HL-60/S4 (cell line): ENCODE data around the gene STOM.

Experiments used
- in situ Hi-C: fragments of 300-500 bp; cut with MboI; formaldehyde crosslinking; loops from 2 replicates; pipeline ENCODE4 v1.14.3; 2022; ENCODE audit warnings: low sequenced_read_pairs

STOM gene

DNA sequence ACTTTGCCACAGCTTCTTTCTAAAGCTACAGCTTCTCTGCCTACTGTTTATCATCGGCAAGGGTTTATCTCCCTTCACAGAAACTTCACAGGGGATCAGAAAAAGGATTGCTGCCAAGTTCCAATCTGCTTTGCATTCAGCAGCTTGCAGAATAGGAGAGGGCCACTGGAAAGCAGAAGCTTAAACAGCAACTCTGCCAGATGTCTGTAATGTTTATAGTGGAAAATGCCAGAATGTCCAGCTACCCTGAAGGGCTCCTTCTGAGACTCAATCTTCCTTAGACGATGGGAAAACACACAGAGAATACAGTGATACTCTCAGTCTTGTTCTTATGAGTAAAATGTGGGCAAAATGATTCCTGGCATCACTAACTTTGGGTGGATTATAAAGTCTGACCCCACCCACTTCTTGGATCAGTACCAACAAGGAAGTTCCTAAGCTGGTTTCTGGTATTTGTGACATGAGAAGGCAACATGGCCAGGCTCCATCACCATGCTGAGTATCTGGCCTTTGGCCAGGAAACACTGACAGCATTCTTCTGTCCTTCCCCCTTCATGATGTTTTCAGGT, 19.0 kb downstream of the STOM start:
- in situ Hi-C loops: no loop called here

DNA sequence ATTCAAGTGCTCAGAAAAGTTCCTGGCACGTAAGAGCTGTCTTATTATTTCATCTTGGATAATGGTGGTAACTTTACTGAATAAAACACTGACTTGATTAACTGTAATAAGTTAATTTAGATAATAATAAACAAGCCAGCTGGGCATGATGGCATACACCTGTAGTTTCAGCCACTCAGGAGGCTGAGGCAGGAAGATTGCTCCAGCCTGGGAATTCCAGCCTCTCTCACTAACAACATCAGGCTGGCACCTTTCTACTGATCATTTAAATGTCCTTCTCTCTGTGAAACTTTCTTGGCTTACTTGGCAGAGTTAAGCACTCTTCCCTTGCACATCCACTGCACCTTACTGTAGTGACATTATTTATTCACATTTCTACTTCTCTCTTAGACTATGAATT, 20.0 kb downstream of the STOM start:
- in situ Hi-C loops: no loop called here

DNA sequence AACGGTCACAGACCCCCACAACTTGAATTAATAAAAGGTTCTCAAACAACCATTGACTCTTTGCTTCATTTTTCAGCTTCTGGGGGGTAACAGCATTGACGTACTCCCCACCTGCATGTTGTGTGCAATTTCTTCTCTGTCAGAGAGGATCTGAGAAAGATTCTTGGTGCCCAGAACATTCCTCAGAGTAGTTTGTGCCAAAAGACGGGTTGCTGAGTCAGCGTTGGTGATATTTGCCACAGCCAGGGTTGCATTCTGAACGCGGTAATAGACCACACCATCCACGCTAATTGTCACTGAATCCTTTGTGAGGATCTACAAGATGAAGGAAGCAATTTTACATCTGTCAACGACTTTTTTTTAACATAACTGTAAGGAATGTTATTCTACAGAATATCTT, 21.0 kb downstream of the STOM start:
- in situ Hi-C loops: no loop called here

DNA sequence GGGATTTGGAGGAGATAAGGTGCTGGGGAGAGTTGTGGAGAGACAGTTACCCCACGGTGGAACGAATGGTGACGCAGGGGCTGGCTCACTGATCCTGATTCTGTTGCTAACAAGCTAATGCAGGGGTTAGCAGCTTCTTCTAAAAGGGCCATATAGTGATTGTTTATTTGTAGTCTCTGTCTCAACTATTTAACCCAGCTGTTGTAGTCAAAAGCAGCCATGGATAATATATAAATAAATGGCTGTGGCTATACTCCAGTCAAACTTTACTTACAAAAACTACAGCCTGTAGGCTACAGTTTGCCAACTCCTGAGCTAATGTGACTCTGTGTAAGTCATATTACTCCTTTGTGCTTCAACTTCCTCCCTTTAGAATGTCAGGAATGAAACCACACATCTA, 21.8 kb downstream of the STOM start:
- in situ Hi-C loops: no loop called here

DNA sequence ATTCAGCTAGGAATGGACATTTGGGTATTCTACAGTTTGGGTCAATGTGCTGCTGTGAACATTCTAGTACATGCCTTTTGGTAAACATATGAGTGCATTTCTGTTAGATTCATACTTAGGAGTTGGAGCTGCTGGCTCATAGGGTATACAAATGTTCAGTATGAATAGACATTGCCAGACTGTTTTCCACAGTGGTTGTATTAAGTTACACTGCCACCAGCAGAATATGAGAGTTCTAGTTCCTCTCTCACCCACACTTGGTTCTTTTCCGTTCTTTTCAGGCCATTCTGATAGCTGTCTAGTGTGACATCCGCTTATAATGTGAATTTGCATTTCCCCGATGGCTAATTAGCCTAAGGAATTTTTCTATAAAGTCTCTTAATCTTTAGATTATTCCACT, 25.0 kb downstream of the STOM start:
- in situ Hi-C loops: no loop called here

DNA sequence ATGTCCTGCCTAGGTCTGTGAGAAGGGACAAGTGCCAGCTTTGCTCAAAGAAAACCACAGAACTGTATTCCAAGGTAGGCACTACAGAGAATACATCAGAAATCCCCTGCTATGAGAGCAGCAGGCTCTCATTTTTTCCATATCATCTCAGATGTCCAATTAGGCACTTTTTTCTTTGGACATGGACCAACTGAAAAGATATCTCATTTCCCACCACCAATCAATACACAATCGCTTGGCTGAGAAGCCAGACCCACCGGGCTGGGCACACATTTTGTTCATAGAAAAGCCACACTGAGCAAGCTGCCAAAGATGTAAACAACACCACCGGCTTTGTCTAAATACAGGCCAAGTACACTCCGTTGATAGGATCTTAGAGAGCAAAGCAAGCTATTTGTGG, 25.9 kb downstream of the STOM start:
- in situ Hi-C loops: no loop called here

DNA sequence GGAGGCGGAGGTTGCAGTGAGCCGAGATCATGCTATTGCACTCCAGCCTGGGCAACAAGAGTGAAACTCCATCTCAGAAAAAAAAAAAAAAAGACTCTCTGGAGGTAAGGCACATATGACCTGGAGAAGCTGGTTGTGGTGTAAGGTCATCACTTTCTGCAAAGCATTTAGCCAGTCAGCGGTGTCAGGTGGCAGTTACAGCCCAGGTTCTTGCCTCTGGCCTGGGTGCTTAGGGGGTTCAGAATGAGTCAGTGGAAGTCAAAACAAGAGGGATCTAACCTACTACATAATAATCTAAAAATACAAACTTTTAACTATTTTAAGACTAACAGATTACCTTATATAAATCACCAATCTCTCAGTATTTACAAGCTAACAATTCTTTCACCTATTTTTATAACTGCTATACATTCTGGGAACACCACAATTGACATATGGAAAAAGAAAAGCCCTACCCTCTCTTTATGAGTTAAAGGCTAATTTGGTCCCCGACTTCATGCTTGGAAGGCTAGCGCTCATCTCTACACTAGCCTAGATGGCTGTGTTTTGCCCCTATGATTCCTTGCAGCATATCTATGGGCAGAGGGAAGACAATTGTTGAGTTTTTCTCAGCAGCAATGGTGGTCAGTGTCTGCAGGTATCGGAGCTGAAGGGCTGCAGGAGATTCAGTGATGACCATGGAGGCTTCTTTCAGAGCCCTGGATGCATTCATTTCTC, 29.2 kb downstream of the STOM start:
- in situ Hi-C loops: no loop called here

DNA sequence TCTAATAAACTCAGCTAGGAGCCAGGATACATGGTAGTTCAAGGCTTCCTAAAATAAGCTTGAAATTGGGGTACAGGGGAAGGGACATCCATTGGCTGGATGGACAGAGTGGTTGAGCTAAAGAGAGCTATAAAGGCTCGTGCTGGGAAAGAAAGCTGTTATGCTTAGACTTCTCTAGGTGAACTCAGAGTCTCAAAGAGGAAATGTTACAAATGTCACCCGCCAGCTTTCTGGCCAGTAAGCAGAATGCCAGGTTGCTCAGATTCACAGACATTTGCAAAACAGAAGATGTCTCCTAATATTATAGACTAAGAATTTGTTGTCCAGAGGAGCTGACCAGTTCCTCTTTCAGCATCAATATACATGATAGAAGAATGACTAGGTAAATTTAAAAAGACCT, 30.6 kb downstream of the STOM start:
- in situ Hi-C loops: no loop called here

DNA sequence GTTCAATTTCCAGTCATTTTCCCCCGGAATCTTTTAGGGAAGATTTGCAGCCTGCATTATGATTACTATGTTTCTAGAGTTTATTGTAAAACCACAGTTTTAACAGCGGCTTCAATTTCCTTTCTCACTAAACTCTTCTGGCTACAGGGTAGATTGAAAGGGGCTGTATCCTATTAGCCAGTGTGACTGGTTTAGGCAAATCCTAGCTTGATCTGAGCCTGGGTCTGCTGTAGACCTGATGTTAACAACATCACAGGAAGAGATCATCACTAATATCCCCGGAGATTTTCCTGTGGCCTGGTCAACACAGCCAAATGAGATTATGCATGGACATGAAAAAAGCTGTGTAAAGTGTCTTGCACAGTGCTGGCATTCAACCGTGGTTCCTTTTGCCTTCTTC, 33.4 kb downstream of the STOM start:
- in situ Hi-C loops: no loop called here

DNA sequence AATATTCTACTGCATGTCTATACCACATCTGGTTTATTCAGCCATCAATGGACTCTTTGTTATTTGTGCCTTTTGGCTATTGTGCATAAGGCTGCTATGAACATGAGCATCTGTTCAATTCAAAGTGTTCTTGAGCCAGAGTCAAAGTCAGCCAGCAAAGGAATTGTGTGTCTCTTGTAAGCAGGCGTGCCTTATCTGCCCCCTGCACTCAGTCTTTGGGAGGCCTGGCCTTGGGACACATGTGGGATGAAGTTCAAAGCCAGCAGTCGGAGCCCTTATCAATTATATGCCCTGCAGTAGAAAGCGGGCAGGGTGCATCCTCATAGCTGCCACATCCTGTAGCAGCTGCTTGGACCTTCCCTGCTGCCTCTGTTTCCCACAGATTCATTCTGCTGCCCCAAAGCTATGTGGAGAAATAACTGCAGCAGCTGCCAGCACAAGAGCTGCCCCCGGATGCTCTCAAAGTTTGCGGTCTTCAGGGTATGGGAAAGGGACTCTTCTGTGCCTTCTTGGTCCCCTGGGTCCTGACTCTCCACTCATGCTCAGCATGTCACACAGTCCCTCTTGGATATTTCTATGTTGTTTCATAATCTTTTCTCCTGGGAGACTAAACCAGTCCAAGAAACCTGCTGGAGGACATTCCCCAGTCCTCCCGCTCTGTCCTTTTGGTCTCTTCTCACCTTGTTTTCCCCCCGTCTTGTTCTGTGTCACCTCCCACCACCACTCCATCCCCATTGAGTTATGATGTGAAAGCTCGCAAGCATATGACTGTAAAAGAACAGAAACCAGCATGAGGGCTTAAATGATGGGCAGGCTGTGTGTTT, 35.9 kb downstream of the STOM start:
- in situ Hi-C loops: no loop called here

DNA sequence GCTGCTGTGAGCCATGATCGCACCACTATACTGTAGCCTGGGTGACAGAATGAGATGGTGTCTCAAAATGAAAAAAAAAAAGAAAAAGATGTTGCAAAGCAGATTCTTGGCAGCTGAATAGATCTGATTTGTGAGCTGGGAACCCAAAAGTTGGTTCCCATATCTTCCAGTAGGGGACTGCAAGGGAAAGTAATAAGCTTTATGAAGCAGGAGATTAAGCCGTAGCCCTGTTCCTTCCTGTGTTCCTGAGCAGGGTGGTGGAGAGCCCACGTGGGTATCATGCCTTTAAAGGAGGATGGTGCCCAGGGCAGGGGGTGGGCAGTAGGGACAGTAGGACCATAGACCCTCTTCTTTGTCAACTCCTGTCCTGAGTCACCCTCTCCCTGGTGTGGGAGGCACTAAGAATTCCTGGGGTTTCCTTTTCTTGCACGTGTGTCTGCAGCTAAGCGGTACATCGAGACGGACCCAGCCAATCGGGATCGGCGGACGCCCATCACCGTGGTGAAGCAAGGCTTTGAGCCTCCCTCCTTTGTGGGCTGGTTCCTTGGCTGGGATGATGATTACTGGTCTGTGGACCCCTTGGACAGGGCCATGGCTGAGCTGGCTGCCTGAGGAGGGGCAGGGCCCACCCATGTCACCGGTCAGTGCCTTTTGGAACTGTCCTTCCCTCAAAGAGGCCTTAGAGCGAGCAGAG, 37.9 kb downstream of the STOM start:
- in situ Hi-C loops: no loop called here

DNA sequence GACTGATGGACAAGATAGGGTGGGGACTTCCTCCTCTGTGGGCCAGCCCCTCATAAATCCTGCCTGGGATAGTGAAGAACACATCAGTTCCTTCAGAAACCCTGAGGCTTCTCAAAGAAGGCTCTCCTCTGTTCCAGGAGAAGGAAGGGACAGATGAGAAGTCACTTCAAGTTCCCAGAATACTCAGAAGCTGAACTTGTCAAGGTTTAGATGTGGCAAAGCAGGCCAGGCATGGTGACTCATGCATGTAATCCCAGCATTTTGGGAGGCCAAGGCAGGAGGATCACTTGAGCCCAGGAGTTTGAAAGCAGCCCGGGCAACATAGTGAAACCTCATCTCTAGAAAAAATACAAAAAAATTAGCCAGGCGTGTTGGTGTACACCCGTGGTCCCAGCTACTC, 38.5 kb downstream of the STOM start:
- in situ Hi-C loops: no loop called here

DNA sequence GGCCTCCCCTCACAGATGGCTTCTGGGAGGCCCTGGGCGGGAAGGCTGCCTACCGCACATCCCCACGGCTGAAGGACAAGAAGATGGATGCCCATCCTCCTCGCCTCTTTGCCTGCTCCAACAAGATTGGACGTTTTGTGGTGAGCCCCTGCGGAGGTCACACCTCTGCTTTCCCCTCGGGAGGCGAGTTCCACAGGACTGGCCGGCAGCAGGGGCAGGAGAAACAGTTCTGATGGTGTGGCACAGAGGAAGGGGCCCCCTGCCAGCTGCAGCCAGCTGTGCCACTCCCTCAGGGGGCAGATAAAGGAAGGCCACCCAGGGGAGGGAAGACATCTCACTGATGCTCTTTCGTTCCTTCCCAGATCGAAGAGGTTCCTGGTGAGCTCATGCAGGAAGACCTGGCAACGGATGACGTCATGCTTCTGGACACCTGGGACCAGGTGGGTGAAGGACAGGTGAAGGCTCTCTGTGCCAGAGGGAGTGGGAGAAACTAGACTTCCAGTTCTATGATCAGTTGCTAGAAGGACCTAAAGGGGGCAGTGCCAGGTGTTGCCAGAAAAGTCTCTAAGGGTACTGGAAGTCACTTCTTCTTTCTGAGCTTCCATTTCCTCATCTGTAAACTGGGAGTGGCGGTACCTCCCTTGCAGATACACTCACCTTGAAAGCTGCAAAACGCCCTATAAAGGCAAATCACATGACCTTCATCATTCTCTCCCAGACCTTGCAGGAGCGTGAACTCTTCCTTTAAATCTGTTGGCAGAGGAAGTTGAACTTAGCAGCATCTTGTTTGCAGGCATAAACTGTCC, 41.0 kb downstream of the STOM start:
- in situ Hi-C loops: no loop called here

DNA sequence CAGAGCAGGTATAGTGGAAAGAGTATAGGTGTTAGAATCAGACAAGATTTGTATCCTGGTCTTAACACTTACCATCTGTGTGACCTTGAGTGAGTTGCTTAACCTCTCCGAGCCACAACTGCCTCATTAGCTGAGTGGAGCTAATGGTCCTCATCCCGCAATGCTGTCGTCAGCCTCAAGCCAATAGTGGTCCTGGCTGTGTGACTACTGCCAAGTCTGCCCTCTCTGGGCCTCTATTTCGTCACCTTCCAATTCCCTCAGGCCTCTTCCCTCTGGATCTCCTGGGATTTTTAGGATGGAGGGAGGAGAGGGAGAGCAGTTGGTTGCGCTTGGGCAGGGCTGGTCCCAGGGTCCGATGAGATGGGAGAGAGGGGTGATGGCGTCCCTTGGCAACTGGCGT, 41.6 kb downstream of the STOM start:
- in situ Hi-C loops: no loop called here

DNA sequence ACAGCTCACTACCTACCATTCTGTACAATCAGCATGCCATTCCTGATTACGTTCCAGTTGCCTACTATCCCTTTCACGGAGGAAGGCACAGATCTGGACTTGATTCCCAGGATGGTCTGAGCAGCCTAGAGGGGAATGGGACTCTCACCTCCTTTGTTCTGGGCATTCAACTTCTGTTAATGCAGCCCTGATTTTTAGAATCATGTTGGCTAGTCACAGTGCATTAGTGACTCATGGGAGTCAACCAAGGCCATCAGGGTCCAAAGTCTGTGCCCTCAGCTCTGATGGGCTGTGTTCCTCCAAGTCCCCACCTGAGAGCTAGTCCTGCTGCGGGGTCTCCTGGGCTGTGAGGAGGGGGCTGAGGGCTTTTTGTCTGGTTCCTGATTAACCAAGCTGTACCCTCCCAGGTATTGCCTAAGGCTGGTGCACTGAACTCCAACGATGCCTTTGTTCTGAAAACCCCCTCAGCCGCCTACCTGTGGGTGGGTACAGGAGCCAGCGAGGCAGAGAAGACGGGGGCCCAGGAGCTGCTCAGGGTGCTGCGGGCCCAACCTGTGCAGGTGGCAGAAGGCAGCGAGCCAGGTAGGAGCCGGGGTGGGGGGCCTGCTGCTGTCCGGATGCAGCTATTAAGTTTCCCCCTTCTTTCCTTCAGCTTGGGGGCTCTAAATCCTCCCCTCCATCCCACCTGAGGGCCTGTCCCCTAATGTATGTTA, 43.0 kb downstream of the STOM start:
- in situ Hi-C loops: no loop called here

DNA sequence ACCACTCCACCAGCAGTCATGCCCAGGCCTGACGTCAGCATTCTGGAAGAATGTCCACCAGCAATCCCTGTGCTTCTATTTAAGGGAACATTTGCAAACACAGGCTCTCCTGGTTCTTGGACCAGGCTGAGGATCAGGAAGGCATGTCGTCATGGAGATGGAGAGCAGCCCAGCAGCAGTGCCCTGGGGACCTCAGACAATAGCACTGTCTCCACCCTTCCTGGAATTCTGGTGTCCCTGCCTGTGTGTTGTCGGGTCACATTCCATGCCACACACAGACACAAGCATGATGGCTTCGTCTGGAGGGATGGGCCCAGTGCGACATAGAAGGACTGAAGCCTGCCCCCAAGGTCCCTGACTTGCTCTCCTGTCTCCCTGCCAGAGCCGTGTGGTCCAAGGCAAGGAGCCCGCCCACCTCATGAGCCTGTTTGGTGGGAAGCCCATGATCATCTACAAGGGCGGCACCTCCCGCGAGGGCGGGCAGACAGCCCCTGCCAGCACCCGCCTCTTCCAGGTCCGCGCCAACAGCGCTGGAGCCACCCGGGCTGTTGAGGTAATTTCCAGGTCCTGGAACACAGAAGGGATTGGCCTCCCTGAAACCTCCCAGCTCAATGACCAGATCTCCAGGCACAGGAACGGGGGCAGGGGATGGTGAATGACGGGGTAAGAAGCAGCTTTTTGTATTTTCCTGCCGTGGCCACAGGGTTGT, 43.8 kb downstream of the STOM start:
- in situ Hi-C loops: no loop called here

DNA sequence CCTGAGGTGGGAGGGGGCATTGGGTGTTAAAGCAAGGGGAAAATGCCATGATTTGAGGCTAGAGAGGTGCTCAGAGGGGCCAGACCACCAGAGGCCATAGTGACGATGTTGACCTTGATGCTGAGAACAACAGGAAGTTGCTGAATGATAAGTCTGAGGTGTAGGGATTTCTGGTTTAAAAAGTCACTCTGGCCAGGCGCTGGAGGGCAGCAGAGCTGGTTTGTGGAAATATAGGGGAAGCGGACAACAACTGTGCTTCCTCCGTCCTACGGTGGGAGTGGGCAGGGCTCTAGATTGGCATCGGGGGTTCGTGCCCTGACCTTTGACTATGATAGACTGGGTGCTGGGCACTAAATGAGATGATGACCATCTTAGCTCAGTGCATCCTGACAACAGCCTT, 44.7 kb downstream of the STOM start:
- in situ Hi-C loops: no loop called here

DNA sequence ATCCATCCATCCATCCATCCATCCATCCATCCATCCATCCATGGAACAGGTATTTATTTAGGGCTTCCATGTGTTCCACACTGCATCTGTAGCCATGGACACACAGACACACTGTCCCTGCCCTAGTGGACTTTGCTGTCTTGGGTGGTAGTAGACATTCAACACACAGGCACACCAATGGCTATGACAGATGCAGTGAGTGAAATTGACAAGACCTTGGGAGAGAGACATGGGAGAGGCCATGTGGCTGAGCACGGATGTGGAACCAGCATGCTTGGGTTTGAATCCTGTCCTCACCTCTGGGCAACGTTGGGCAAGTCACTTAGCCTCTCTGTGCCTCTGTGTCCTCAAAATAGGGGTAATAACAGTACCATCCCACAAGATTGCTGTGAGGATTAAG, 45.3 kb downstream of the STOM start:
- in situ Hi-C loops: no loop called here

DNA sequence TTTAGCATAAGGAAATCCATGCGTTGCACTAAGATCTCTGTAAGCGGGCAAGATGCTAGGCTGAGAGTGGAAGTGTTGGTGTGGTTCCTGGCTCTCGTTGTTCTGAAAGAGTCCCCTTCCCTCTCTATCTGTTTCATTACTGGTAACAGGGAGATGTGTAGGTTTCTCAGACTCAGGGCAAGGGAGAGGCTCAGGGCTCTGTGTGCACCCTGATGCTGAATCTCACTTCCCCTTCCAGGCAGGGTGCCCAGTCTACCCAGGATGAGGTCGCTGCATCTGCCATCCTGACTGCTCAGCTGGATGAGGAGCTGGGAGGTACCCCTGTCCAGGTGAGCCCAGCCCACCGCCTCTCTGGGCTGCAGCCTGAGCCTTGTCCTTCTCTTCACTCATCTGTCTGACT, 45.7 kb downstream of the STOM start:
- in situ Hi-C loops: no loop called here
